ENCODE data around the gene LY6G6F.

- TF ChIP-seq GATA2 (IDR thresholded peaks at IDR 0.05; ENCODE audit: low read depth, low read length) (no peak), GATA3 (IDR thresholded peaks at IDR 0.05; ENCODE audit: low read depth, low read length) (no peak)
These were observed 11.6 kb downstream of the LY6G6F start for GRCh38 chr6:31718265-31718664.

Data from SH-SY5Y (cell line).